ENCODE data around the gene SH3GLB2. TPM values are rescaled to one million over a fixed set of nuclear protein-coding genes. Genes with fewer than 3 reads are reported as not detected.
"Not testable (repeated sequence)": the region's sequence is repeated elsewhere in the genome, so short reads cannot be mapped to it uniquely, and the experiment has no call there.

The SH3GLB2 gene
- polyA plus RNA-seq, 1 donor = 111 TPM

GRCh38 chr9:129002992-129003391 lies 25.1 kb downstream of the SH3GLB2 start:
- no peak for DNase-seq

- no peak for DNase-seq
Observed at GRCh38 chr9:129001504-129002325, 26.4 kb downstream of the SH3GLB2 start.

DNA sequence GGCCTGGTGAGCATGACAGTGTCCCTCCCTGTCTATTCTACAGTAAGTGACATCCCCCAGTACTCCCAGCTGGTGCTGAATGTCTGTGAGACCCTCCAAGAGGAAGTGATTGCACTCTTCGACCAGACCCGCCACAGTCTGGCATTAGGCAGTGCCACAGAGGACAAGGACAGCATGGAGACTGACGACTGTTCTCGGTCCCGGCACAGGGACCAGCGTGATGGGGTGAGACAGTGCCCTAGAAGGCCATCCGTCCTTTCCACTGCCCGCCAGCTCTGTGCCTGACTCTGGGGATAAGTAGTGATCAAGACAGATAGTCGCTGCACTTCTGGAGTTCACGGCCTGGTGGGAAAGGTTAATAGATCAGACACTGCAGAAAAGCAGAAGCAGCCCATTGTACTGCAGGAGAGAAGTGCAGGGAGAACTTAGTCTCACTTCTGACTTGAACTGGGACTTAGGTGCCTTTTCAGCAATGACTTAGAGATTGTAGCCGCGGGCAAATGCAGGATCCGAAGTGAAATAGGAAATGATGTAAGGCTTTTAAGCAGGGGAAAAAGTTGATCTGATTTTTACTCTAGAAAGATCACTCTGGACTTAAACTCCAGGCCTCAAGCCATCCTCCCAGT lies 28.4 kb downstream of the SH3GLB2 start:
- DNase-seq = no peak

GRCh38 chr9:128998462-128998861 lies 29.7 kb downstream of the SH3GLB2 start:
- DNase-seq = no peak

DNA sequence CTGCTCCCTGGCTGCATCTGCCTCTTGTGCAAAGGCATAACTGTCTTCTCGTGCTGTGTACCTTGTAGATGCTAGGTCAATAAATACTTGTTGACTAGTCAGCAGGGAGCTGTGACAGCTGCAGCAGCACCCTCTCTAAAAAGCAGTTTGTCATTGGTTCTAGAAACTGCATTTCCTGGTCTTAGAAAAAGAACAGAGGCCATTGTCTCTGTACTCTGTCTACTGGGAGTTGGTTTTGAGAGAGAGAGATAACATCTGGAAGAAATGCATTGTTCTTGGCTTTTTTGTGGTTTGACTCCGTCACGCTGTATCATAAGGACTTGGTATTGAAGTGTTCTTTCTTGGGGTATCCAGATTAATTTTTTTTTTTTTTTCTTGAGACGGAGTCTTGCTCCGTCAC lies 32.3 kb downstream of the SH3GLB2 start:
- no peak for DNase-seq

- no peak for DNase-seq
Observed at GRCh38 chr9:128992995-128993394, 35.1 kb downstream of the SH3GLB2 start.

GRCh38 chr9:128987805-128988204 lies 40.3 kb downstream of the SH3GLB2 start:
- no peak for DNase-seq

- no peak for DNase-seq
Observed at GRCh38 chr9:128986671-128987070, 41.5 kb downstream of the SH3GLB2 start.

DNA sequence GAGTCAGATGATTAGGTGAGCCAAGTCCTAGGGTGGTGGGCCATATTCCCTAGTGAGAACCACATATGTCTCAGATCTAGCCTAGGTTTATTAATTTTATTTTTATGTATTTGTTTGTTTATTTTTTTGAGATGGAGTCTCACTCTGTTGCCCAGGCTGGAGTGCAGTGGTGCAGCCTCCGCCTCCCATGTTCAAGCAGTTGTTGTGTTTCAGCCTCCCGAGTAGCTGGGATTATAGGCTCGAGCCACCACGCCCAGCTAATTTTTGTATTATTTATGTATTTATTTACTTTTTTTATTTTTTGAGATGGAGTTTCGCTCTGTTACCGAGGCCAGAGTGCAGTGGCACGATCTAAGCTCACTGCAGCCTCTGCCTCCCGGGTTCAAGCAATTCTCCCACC lies 44.6 kb downstream of the SH3GLB2 start:
- no peak for DNase-seq

- DNase-seq = no peak
Observed at GRCh38 chr9:128979111-128979510, 49.0 kb downstream of the SH3GLB2 start.

- DNase-seq = no peak
Observed at GRCh38 chr9:128972956-128973355, 55.2 kb downstream of the SH3GLB2 start.

DNA sequence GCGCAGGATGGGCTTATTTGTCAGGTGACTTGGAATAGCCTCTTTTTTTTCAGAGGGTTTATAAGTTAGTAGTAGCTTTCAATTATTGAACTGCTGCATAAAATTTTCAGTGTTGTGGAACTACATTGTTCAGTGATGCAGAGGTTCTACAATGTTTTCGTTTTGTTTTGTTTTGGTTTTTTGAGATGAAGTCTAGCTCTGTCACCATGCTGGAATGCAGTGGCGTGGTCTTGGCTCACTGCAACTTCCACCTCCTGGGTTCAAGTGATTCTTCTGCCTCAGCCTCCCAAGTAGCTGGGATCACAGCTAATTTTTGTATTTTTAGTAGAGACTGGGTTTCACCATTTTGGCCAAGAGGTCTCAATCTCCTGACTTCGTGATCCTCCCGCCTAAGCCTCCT lies 58.6 kb downstream of the SH3GLB2 start:
- no peak for DNase-seq

GRCh38 chr9:128961403-128961802 lies 66.7 kb downstream of the SH3GLB2 start:
- not testable (repeated sequence) for DNase-seq

Other genes with a start within 250 kb of the SH3GLB2 start
- gene TBC1D13, start 241.1 kb downstream of the SH3GLB2 start, polyA plus RNA-seq (ENCODE audit: insufficient read length) = 39.5 TPM
- gene ENDOG, start 209.8 kb downstream of the SH3GLB2 start, polyA plus RNA-seq (ENCODE audit: insufficient read length) = 6.7 TPM
- gene SPOUT1, start 198.5 kb downstream of the SH3GLB2 start, polyA plus RNA-seq (ENCODE audit: insufficient read length) = 35.3 TPM
- gene KYAT1, start 146.4 kb downstream of the SH3GLB2 start, polyA plus RNA-seq (ENCODE audit: insufficient read length) = 23.0 TPM
- 24.2 TPM for gene LRRC8A, start 146.2 kb downstream of the SH3GLB2 start, polyA plus RNA-seq (ENCODE audit: insufficient read length)
- 63.9 TPM for gene PHYHD1, start 107.3 kb downstream of the SH3GLB2 start, polyA plus RNA-seq (ENCODE audit: insufficient read length)
- 14.4 TPM for gene DOLK, start 80.7 kb downstream of the SH3GLB2 start, polyA plus RNA-seq (ENCODE audit: insufficient read length)
- 53.9 TPM for gene NUP188, start 80.6 kb downstream of the SH3GLB2 start, polyA plus RNA-seq (ENCODE audit: insufficient read length)
- gene MIGA2, start 8.3 kb upstream of the SH3GLB2 start, polyA plus RNA-seq (ENCODE audit: insufficient read length) = 18.8 TPM
- gene DOLPP1, start 52.8 kb upstream of the SH3GLB2 start, polyA plus RNA-seq (ENCODE audit: insufficient read length) = 20.2 TPM
- gene CRAT, start 82.5 kb upstream of the SH3GLB2 start, polyA plus RNA-seq (ENCODE audit: insufficient read length) = 39.2 TPM
- 104 TPM for gene PTPA, start 83.1 kb upstream of the SH3GLB2 start, polyA plus RNA-seq (ENCODE audit: insufficient read length)
- 6.6 TPM for gene IER5L, start 149.9 kb upstream of the SH3GLB2 start, polyA plus RNA-seq (ENCODE audit: insufficient read length)

Data from left kidney (tissue), 2 donors.